DOHH2 (cell line): ENCODE measurements around the gene TTF2.
A peak's percentile ranks its signal among the peaks of the same experiment; 100 is the strongest.

Experiments
- H3F3A ChIP-seq: fragments of 200-600 bp; sonication (generic), shearing (Covaris generic); 2 replicates; pipeline ENCODE4 v1.6.0; 2016; ENCODE audit warnings: antibody characterized with exemption, mild to moderate bottlenecking; ENCODE audit not compliant: control insufficient read depth, insufficient read depth
- H3K27ac ChIP-seq: fragments of 200-600 bp; sonication (generic); 2 replicates; pipeline ENCODE4 v1.5.1; 2014; ENCODE audit warnings: low read depth, mild to moderate bottlenecking, low read length, moderate library complexity
- H3K27me3 ChIP-seq: fragments of 200-600 bp; sonication (generic); 2 replicates; pipeline ENCODE4 v1.6.1; 2014; ENCODE audit warnings: mild to moderate bottlenecking, low read length, mixed read lengths; ENCODE audit not compliant: control insufficient read depth
- H3K36me3 ChIP-seq: fragments of 200-600 bp; sonication (generic); 2 replicates; pipeline ENCODE4 v1.6.1; 2014; ENCODE audit warnings: mild to moderate bottlenecking, low read length, moderate library complexity, mixed read lengths; ENCODE audit not compliant: control insufficient read depth
- H3K4me1 ChIP-seq: fragments of 200-600 bp; sonication (generic); 2 replicates; pipeline ENCODE4 v1.6.1; 2014; ENCODE audit warnings: mild to moderate bottlenecking, low read length, mixed read lengths; ENCODE audit not compliant: control insufficient read depth
- H3K4me2 ChIP-seq: fragments of 200-600 bp; sonication (generic); 2 replicates; pipeline ENCODE4 v1.6.0; 2014; ENCODE audit warnings: mild to moderate bottlenecking, low read length, moderate library complexity
- H3K4me3 ChIP-seq: fragments of 200-600 bp; sonication (generic); 2 replicates; pipeline ENCODE4 v1.5.1; 2014; ENCODE audit warnings: mild to moderate bottlenecking, low read length, mixed read lengths
- H3K79me2 ChIP-seq: fragments of 200-600 bp; sonication (generic); 2 replicates; pipeline ENCODE4 v1.6.1; 2014; ENCODE audit warnings: mild to moderate bottlenecking, low read length, mixed read lengths; ENCODE audit not compliant: control insufficient read depth
- H3K9me2 ChIP-seq: fragments of 200-600 bp; sonication (generic); replicated peaks from 2 replicates; pipeline ENCODE4 v1.6.1; 2014; ENCODE audit warnings: mild to moderate bottlenecking, low read length, mixed read lengths; ENCODE audit not compliant: control insufficient read depth
- H3K9me3 ChIP-seq: fragments of 200-600 bp; sonication (generic); 2 replicates; pipeline ENCODE4 v1.6.1; 2014; ENCODE audit warnings: antibody characterized with exemption, low read length, mixed read lengths; ENCODE audit not compliant: control insufficient read depth, insufficient read depth
- H4K20me1 ChIP-seq: fragments of 200-600 bp; sonication (generic); 2 replicates; pipeline ENCODE4 v1.6.0; 2014; ENCODE audit warnings: low read depth, mild to moderate bottlenecking, antibody characterized with exemption, low read length, moderate library complexity; ENCODE audit not compliant: control insufficient read depth, insufficient read depth
- EZH2phosphoT487 ChIP-seq: fragments of 200-600 bp; sonication (generic); IDR thresholded peaks from 2 replicates; pipeline ENCODE4 v1.6.1; 2017; ENCODE audit warnings: borderline replicate concordance, mild to moderate bottlenecking, antibody characterized with exemption, low read length, moderate library complexity, mixed read lengths
- TF ChIP-seq, protein P1 (sequence below): fragments of 200-600 bp; sonication (generic); IDR thresholded peaks from one replicate; pipeline ENCODE4 v1.5.1; 2014; ENCODE audit warnings: antibody characterized with exemption, mild to moderate bottlenecking, low read depth, low read length; ENCODE audit not compliant: poor library complexity, severe bottlenecking

The TTF2 gene

DNA sequence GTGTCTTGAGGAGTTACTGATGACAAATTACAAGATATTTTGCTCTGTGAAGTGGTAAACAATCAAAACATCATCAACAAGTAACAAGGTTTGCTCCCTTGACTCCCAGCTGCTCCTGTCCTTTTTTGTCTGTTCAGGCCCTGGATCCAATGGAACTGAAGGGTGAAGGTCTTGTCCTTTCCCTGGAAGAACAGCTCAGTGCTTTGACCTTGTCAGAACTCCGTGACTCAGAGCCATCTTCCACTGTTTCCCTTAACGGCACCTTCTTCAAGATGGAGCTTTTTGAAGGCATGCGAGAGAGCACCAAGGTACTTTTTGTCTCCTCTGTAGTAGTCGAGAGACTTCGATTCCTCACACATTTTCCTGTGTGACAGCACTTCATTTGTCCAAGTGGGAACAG is 32.5 kb downstream of the TTF2 start:
- Histone ChIP-seq H3K4me1 (peaks cover 9% of the 10 kb centered on the region), H3K79me2 (no peaks in the 10 kb centered on the region), H3K27ac (no peak overlapping the region), H4K20me1 (no peaks in the 10 kb centered on the region), H3K9me3 (no peaks in the 10 kb centered on the region), H3K36me3 (peaks cover 98% of the 10 kb centered on the region), H3K4me2 (no peak overlapping the region), H3K27me3 (no peaks in the 10 kb centered on the region), H3K4me3 (no peak overlapping the region), H3K9me2 (no peaks in the 10 kb centered on the region), H3F3A (no peaks in the 10 kb centered on the region)
- TF ChIP-seq, protein P1, sequence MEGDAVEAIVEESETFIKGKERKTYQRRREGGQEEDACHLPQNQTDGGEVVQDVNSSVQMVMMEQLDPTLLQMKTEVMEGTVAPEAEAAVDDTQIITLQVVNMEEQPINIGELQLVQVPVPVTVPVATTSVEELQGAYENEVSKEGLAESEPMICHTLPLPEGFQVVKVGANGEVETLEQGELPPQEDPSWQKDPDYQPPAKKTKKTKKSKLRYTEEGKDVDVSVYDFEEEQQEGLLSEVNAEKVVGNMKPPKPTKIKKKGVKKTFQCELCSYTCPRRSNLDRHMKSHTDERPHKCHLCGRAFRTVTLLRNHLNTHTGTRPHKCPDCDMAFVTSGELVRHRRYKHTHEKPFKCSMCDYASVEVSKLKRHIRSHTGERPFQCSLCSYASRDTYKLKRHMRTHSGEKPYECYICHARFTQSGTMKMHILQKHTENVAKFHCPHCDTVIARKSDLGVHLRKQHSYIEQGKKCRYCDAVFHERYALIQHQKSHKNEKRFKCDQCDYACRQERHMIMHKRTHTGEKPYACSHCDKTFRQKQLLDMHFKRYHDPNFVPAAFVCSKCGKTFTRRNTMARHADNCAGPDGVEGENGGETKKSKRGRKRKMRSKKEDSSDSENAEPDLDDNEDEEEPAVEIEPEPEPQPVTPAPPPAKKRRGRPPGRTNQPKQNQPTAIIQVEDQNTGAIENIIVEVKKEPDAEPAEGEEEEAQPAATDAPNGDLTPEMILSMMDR: no peak
- no peak for TF ChIP-seq EZH2phosphoT487

DNA sequence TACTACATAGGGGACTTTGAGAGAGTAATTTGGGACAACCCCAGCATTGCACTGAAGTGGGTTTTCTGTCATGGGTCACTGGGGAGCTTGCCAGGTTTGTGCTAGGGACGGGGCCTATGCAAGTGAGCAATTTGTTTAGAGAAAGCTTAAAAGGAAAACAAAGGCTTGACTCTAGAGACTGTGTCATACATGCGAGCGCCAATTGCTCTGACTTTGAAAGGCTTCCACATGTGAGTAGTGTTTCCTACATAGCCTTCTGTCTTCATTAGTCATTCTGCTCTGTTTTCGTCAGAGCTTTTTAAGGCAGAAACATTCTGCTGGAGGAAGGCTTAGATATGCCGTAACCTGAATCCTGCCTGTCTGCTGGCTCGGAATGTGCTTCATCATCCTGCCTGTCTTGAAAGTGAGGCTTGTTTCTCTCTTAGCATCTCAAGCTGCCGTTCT is 33.0 kb downstream of the TTF2 start:
- no peak overlapping the region for H3K27ac ChIP-seq
- H3K79me2 ChIP-seq: no peaks in the 10 kb centered on the region
- peaks cover 9% of the 10 kb centered on the region for H3K4me1 ChIP-seq
- H4K20me1 ChIP-seq: no peaks in the 10 kb centered on the region
- TF ChIP-seq, protein P1: no peak
- no peak for TF ChIP-seq EZH2phosphoT487
- no peaks in the 10 kb centered on the region for H3K9me3 ChIP-seq
- H3K36me3 ChIP-seq: peaks cover 98% of the 10 kb centered on the region
- H3F3A ChIP-seq: no peaks in the 10 kb centered on the region
- no peaks in the 10 kb centered on the region for H3K27me3 ChIP-seq
- no peaks in the 10 kb centered on the region for H3K9me2 ChIP-seq
- no peak overlapping the region for H3K4me3 ChIP-seq
- H3K4me2 ChIP-seq: no peak overlapping the region

DNA sequence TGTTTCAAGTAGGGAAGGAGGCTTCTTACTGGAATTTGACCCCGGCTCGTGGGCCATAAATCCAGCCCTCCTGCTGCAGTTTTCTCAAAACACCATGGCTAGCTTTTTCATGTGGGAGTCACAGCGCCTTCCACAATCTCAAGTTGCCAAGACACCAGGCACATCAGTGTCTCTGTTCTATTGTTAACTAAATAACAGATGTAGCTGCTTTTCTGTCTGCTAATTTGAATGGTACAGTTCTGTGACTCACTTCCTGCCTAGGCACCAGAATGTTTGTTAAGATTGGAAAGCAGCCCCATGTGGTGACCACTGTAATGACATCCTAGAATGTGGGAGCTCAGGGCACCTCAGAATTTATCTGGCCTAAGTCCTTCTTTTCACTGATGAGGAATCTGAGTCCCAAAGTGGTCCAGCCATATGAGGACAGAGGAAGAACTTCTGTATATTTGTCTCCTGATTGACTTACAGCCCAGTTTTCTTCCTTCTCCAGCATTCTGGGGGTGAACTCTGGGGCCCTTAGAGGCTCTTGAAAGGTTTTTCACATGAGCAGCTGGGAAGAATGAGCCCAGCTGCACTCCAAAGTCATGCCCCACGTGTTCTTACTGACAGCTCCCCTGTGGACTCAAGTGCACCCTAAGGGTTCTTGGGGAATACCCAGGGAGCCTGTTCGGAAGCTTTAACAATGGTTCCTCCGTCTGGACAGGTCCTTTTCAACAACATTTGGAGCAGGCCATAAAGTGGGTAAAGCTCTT is 33.9 kb downstream of the TTF2 start:
- no peaks in the 10 kb centered on the region for H3K9me3 ChIP-seq
- H3K79me2 ChIP-seq: no peaks in the 10 kb centered on the region
- H3K4me3 ChIP-seq: no peak overlapping the region
- no peaks in the 10 kb centered on the region for H3F3A ChIP-seq
- no peaks in the 10 kb centered on the region for H4K20me1 ChIP-seq
- no peak overlapping the region for H3K27ac ChIP-seq
- H3K4me2 ChIP-seq: no peak overlapping the region
- TF ChIP-seq EZH2phosphoT487: no peak
- TF ChIP-seq, protein P1: peak; percentile 39
- peaks cover 98% of the 10 kb centered on the region for H3K36me3 ChIP-seq
- no peaks in the 10 kb centered on the region for H3K27me3 ChIP-seq
- peaks cover 5% of the 10 kb centered on the region for H3K4me1 ChIP-seq
- H3K9me2 ChIP-seq: no peaks in the 10 kb centered on the region
